Liver (tissue), 9 donors: Measurements from ENCODE around the gene ODAD3. TPM values are rescaled to one million over a fixed set of nuclear protein-coding genes. Genes with fewer than 3 reads are reported as not detected.

ENCODE experiments used
- DNase-seq: peaks from one replicate; pipeline ENCODE4 v3.0.0-alpha.2; 2017; ENCODE audit warnings: low spot score
- H3K27ac ChIP-seq, 2 donors: one replicate each; pipeline ENCODE4 v1.7.0; 2013; ENCODE audit warnings: inconsistent platforms in 2 of 2, low read length in 2 of 2, control low read depth in 1 of 2, low read depth in 1 of 2, mild to moderate bottlenecking in 1 of 2
- H3K27me3 ChIP-seq, 4 donors: one replicate each; pipeline versions ENCODE4 v1.6.1 to v1.7.0; 2013; ENCODE audit warnings: low read length in 3 of 4, inconsistent platforms in 1 of 4, mild to moderate bottlenecking in 1 of 4, moderate library complexity in 1 of 4; ENCODE audit not compliant: control insufficient read depth in 4 of 4, insufficient read depth in 4 of 4
- H3K36me3 ChIP-seq, 4 donors: one replicate each; pipeline versions ENCODE4 v1.6.1 to v1.7.0; 2013; ENCODE audit warnings: low read length in 3 of 4, mild to moderate bottlenecking in 3 of 4, low read depth in 1 of 4, moderate library complexity in 1 of 4; ENCODE audit not compliant: control insufficient read depth in 4 of 4, insufficient read depth in 3 of 4
- H3K4me1 ChIP-seq, 4 donors: one replicate each; pipeline versions ENCODE4 v1.6.1 to v1.7.0; 2013; ENCODE audit warnings: low read length in 3 of 4, mild to moderate bottlenecking in 3 of 4, moderate library complexity in 1 of 4; ENCODE audit not compliant: control insufficient read depth in 4 of 4, insufficient read depth in 4 of 4
- H3K4me3 ChIP-seq, 3 donors: one replicate each; pipeline versions ENCODE4 v1.6.1 to v1.7.0; 2013; ENCODE audit warnings: low read length in 3 of 3, control low read depth in 1 of 3, low read depth in 1 of 3, mild to moderate bottlenecking in 1 of 3
- H3K9ac ChIP-seq, 2 donors: one replicate each; pipeline ENCODE4 v1.7.0; 2013; ENCODE audit warnings: low read length in 2 of 2, mild to moderate bottlenecking in 2 of 2, moderate library complexity in 2 of 2, control low read depth in 1 of 2, low read depth in 1 of 2
- H3K9me3 ChIP-seq, 4 donors: one replicate each; pipeline versions ENCODE4 v1.6.1 to v1.7.0; 2013; ENCODE audit warnings: low read length in 3 of 4; ENCODE audit not compliant: control insufficient read depth in 4 of 4
- CTCF ChIP-seq: fragments of 150-350 bp; IDR thresholded peaks from 2 replicates; pipeline ENCODE4 v1.5.1; 2017; ENCODE audit warnings: improper control_type of control experiment, low read depth, low read length; ENCODE audit not compliant: missing input control
- FOXA2 ChIP-seq: IDR thresholded peaks from 2 replicates; pipeline ENCODE4 v1.6.1; 2016; ENCODE audit warnings: antibody characterized with exemption
- GABPA ChIP-seq, 2 donors: IDR thresholded peaks in 1 of 2; conservative IDR thresholded peaks in 1 of 2; 2 replicates each; pipeline ENCODE4 v1.6.1; 2016; ENCODE audit warnings: antibody characterized with exemption in 2 of 2, mild to moderate bottlenecking in 1 of 2, moderate library complexity in 1 of 2
- JUND ChIP-seq, 2 donors: IDR thresholded peaks; 2 replicates each; pipeline ENCODE4 v1.6.1; 2016; ENCODE audit warnings: antibody characterized with exemption in 2 of 2
- RAD21 ChIP-seq, 2 donors: IDR thresholded peaks; 2 replicates each; pipeline ENCODE4 v1.6.1; 2016; ENCODE audit warnings: antibody characterized with exemption in 2 of 2, mild to moderate bottlenecking in 2 of 2
- RXRA ChIP-seq, 2 donors: IDR thresholded peaks; 2 replicates each; pipeline ENCODE4 v1.6.1; 2017 to 2018; ENCODE audit warnings: antibody characterized with exemption in 2 of 2, mild to moderate bottlenecking in 1 of 2
- SP1 ChIP-seq: IDR thresholded peaks from 2 replicates; pipeline ENCODE4 v1.6.1; 2018; ENCODE audit warnings: antibody characterized with exemption, mild to moderate bottlenecking
- TAF1 ChIP-seq: conservative IDR thresholded peaks from 2 replicates; pipeline ENCODE4 v1.6.1; 2016; ENCODE audit warnings: antibody characterized with exemption, mild to moderate bottlenecking
- YY1 ChIP-seq: IDR thresholded peaks from 2 replicates; pipeline ENCODE4 v1.6.1; 2016; ENCODE audit warnings: antibody characterized with exemption, mild to moderate bottlenecking
- WGBS: extraction: QIAGEN DNeasy Blood & Tissue Kit; methylation state at CpG from one replicate; pipeline ENCODE4 v1.1.7; 2013; 5-methylcytosine and 5-hydroxymethylcytosine counted together
- polyA plus RNA-seq, 2 donors: library from polyadenylated mRNA; stranded (reverse) in 1 of 2; unstranded in 1 of 2; fragments of 200-250 nt in 1 of 2; fragments of >200 nt in 1 of 2; fragmentation: Nextera tagmentation in 1 of 2; extraction: Ambion mirVana in 1 of 2; gene quantifications; one replicate each; pipeline versions ENCODE4 v1.2.1 to v1.2.3, GENCODE V29; 2013 to 2015
- total RNA-seq, 2 donors: library from RNA; depleted of rRNA; stranded (reverse); fragments of >200 nt; gene quantifications; one replicate each; pipeline ENCODE4 v1.2.3, GENCODE V29; 2014
- donor health status: healthy.
- donor health status: healthy.
- donor health status: healthy.
- donor health status: healthy.
- donor health status: healthy.

ODAD3 gene
- total and polyA plus RNA-seq, 4 donors, result 0.08 to 0.46 (median 0.21) TPM; not detected in 1

- no peak for TF ChIP-seq CTCF
Measured at GRCh38 chr19:11420429-11421370, 14.2 kb downstream of the ODAD3 start (continued).

- Histone ChIP-seq H3K4me3 (peak within 1 kb of the TSS; percentile 49 to 84 (median 78)), H3K36me3 (no peaks in the 10 kb centered on the region), H3K9ac (no peak within 1 kb of the TSS), H3K4me1 (peaks cover 7 to 23% (median 12%) of the 10 kb centered on the region in 4 donors), H3K27me3 (no peaks in the 10 kb centered on the region), H3K9me3 (peaks cover 0 to 2% (median 0%) of the 10 kb centered on the region in 4 donors), H3K27ac (peak within 1 kb of the TSS; percentile 2 to 28)
- DNase-seq, result no peak
- 1% methylated on average over 72 of the region's 72 CpGs for WGBS
- TF ChIP-seq CTCF (peak; percentile 11), RAD21 (IDR thresholded peaks at IDR 0.05) (no peak), GABPA (IDR thresholded peaks at IDR 0.05 in 1 of 2, conservative IDR thresholded peaks at IDR 0.05 in 1 of 2) (no peak), YY1 (no peak), RXRA (IDR thresholded peaks at IDR 0.05) (peak in 1 of 2 donors; percentile 29), TAF1 (peak; percentile 38), FOXA2 (no peak)
Measured at GRCh38 chr19:11418549-11419506, 16.1 kb downstream of the ODAD3 start, which contains the start of gene RGL3. RGL3 (minus strand) TSS chr19:11419314; CDS start chr19:11419278, 36 bp downstream.

GRCh38 chr19:11418094-11418548, 16.8 kb downstream of the ODAD3 start:
- 19% methylated on average over 16 of the region's 16 CpGs for WGBS
- Histone ChIP-seq H3K36me3 (no peaks in the 10 kb centered on the region), H3K9ac (no peak overlapping the region), H3K27me3 (no peaks in the 10 kb centered on the region), H3K4me3 (peak overlapping the region; percentile 49 to 84 (median 78)), H3K9me3 (peaks cover 0 to 2% (median 0%) of the 10 kb centered on the region in 4 donors), H3K27ac (no peak overlapping the region), H3K4me1 (peaks cover 6 to 23% (median 12%) of the 10 kb centered on the region in 4 donors)
- no peak for DNase-seq
- TF ChIP-seq FOXA2, result no peak
- TF ChIP-seq JUND (IDR thresholded peaks at IDR 0.05), result no peak
- TF ChIP-seq SP1, result no peak
